GM23338 (cell line): ENCODE measurements around the gene PDYN.

Experiments
- CREB1 ChIP-seq: fragments of 250-450 bp; sonication (Bioruptor Pico); IDR thresholded peaks from 2 replicates; pipeline ENCODE4 v1.5.0; 2020; ENCODE audit warnings: low read depth, mild to moderate bottlenecking, moderate library complexity
- CTCF ChIP-seq, 2 experiments: fragments of 200-600 bp in 1 of 2; sonication (generic) in 1 of 2; conservative IDR thresholded peaks; 2 replicates each; pipeline versions ENCODE4 v1.5.1 to v1.6.1; 2016 to 2017; ENCODE audit warnings: antibody characterized with exemption in 2 of 2, low read depth in 2 of 2, mild to moderate bottlenecking in 2 of 2, moderate library complexity in 1 of 2
- EZH2 ChIP-seq: fragments of 200-600 bp; sonication (generic); IDR thresholded peaks from one replicate; pipeline ENCODE4 v1.8.0; 2017; ENCODE audit warnings: antibody characterized with exemption, mild to moderate bottlenecking, low read depth; ENCODE audit not compliant: unreplicated experiment
- EZH2phosphoT487 ChIP-seq: fragments of 200-600 bp; sonication (generic); IDR thresholded peaks from one replicate; pipeline ENCODE4 v1.8.1; 2018; ENCODE audit warnings: antibody characterized with exemption; ENCODE audit not compliant: unreplicated experiment
- POLR2AphosphoS5 ChIP-seq: IDR thresholded peaks from 2 replicates; pipeline ENCODE4 v1.6.1; 2016; ENCODE audit warnings: antibody characterized with exemption, low read depth
- REST ChIP-seq: IDR thresholded peaks from one replicate; pipeline ENCODE4 v1.6.1; 2018; ENCODE audit warnings: antibody characterized with exemption; ENCODE audit not compliant: unreplicated experiment

- TF ChIP-seq EZH2phosphoT487: no peak
- no peak for TF ChIP-seq CTCF (conservative IDR thresholded peaks at IDR 0.05; ENCODE audit: low read depth in 2 of 2)
- no peak for TF ChIP-seq CREB1
- TF ChIP-seq POLR2AphosphoS5: no peak
- TF ChIP-seq EZH2: no peak
- no peak for TF ChIP-seq REST
These were observed 40.9 kb downstream of the PDYN start for GRCh38 chr20:1952737-1953530.
